22Rv1 (cell line): ENCODE measurements around the gene CFAP410.

Experiments
- CTCF ChIP-seq: fragments of 450-650 bp; IDR thresholded peaks from 2 replicates; pipeline ENCODE4 v1.5.1; 2017; ENCODE audit warnings: mild to moderate bottlenecking
- ZFX ChIP-seq: fragments of 450-650 bp; IDR thresholded peaks from 2 replicates; pipeline ENCODE4 v1.6.1; 2017; ENCODE audit warnings: antibody characterized with exemption, borderline replicate concordance

DNA sequence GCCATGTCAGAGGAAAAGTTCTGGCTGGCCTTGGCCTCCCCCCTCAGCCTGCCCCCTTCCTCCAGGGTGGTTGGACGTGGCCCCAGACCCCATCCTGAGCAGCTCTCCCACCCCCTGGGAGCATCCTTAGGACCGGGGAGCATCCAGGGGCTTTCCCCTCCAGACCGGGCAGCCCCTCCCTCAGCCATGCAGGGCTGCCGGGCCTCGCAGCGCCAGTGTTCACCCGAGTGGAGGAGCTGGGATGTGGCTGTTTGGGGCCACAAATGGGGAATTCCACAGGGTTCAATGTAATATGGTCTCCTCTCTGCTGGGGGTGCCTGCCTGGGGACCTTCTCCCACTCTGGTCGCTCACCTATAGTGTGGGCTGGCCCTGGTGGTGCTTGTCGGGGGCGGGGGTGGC is 43.5 kb downstream of the CFAP410 start:
- no peak for TF ChIP-seq CTCF
- no peak for TF ChIP-seq ZFX
